Astrocyte (in vitro differentiated cells and primary cell): ENCODE measurements around the gene TH.

Experiments used
- CTCF ChIP-seq: IDR thresholded peaks from 2 replicates; pipeline ENCODE4 v1.5.1; 2011; ENCODE audit warnings: low read depth, mild to moderate bottlenecking, inconsistent platforms, low read length, moderate library complexity; ENCODE audit not compliant: insufficient read depth
- EZH2 ChIP-seq: IDR thresholded peaks from 2 replicates; pipeline ENCODE4 v1.6.1; 2012; ENCODE audit warnings: mild to moderate bottlenecking, low read length, inconsistent platforms; ENCODE audit not compliant: insufficient read depth

- no peak for TF ChIP-seq EZH2
- no peak for TF ChIP-seq CTCF
Measured at GRCh38 chr11:2121227-2122130, 50.1 kb downstream of the TH start.
